ENCODE results near the gene ALKBH4. TPM values are rescaled to one million over a fixed set of nuclear protein-coding genes. Genes with fewer than 3 reads are reported as not detected.
A peak's percentile ranks its signal among the peaks of the same experiment; 100 is the strongest.

The ALKBH4 gene
- total and polyA plus RNA-seq, 8 donors: 1.2 to 27.4 (median 8.7) TPM

DNA sequence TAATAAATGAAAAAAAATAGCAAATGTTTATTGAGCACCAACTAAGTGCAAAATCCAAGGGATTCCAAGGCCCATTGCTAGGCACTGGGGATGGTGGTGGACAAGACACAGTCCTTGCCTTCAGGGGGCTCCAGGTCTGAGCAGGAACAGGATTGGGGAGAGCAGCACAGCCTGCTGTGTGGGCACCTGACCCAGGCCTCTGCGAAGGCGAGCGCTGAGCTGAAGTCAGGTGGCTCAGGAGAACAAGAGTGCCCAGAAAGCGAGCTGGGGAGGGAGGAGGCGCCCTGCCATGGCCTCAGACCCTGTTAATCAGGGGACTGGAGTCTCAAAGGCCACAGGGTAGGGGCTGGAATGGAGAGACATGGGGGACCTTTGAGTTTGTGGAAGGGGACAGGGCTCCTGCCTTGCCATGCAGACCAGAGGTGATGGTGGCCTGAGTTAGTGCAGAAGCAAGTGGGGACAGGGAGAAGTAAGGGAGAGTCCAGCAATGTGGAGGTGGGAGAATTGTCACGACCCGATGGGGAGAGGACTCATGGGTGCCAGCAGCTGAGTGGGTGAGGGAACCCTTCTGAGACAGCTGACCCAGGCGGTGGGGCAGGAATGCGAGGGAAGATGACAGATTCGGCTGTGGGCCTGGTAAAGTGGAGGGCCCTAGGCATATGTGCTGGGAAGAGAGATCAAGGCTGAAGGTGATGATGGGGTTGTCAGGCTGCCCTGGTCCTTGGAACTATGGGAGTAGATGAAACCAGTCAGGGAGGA, 35.3 kb downstream of the ALKBH4 start:
- Histone ChIP-seq H3K4me3 (no peak overlapping the region), H3K27me3 (no peaks in the 10 kb centered on the region), H3K27ac (peak overlapping the region in 2 of 5 donors; percentile 84 to 88), H3K9me3 (no peaks in the 10 kb centered on the region), H3K4me1 (peaks cover 9 to 64% (median 30%) of the 10 kb centered on the region in 4 donors), H3K36me3 (peaks cover 21 to 35% (median 31%) of the 10 kb centered on the region in 4 donors)
- no peak for DNase-seq
- TF ChIP-seq POLR2AphosphoS5 (IDR thresholded peaks at IDR 0.05): no peak
- TF ChIP-seq, protein P1, sequence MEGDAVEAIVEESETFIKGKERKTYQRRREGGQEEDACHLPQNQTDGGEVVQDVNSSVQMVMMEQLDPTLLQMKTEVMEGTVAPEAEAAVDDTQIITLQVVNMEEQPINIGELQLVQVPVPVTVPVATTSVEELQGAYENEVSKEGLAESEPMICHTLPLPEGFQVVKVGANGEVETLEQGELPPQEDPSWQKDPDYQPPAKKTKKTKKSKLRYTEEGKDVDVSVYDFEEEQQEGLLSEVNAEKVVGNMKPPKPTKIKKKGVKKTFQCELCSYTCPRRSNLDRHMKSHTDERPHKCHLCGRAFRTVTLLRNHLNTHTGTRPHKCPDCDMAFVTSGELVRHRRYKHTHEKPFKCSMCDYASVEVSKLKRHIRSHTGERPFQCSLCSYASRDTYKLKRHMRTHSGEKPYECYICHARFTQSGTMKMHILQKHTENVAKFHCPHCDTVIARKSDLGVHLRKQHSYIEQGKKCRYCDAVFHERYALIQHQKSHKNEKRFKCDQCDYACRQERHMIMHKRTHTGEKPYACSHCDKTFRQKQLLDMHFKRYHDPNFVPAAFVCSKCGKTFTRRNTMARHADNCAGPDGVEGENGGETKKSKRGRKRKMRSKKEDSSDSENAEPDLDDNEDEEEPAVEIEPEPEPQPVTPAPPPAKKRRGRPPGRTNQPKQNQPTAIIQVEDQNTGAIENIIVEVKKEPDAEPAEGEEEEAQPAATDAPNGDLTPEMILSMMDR (IDR thresholded peaks at IDR 0.05): no peak
- 91 to 96% (median 94%) methylated on average over 10 of the region's 10 CpGs for WGBS, 5 donors
- intact Hi-C loops (cut with DNase I; ENCODE audit: low total_unique reads): no loop called here

DNA sequence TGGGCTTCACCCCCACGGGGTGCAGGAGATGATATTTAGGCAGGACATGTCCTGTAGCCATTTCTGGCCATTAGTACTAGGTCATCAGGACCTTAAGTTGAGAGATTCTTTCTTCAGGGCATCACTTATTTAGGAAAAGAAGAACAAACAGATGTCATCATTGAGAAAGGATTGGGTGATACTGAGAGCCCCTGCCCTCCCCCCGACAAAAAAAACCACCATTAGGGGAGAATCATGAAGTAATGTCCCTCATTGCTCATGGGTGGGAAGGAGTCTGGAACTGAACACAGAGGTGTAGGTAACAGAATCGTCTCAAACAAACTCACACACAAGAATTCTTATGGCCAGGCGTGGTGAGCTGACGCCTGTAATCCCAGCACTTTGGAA, 37.7 kb downstream of the ALKBH4 start:
- no peaks in the 10 kb centered on the region for H3K27me3 ChIP-seq
- H3K36me3 ChIP-seq: peaks cover 21 to 57% (median 51%) of the 10 kb centered on the region in 4 donors
- DNase-seq: no peak
- 77 to 92% (median 89%) methylated on average over 5 of the region's 5 CpGs for WGBS, 5 donors
- no peaks in the 10 kb centered on the region for H3K9me3 ChIP-seq
- intact Hi-C loops (cut with DNase I; ENCODE audit: low total_unique reads): no loop called here
- peak overlapping the region; percentile 19 to 87 (median 69) for H3K27ac ChIP-seq
- TF ChIP-seq, protein P1 (IDR thresholded peaks at IDR 0.05): no peak
- TF ChIP-seq POLR2AphosphoS5 (IDR thresholded peaks at IDR 0.05) (no peak), EP300 (IDR thresholded peaks at IDR 0.05) (no peak)
- no peak overlapping the region for H3K4me3 ChIP-seq
- H3K4me1 ChIP-seq: peaks cover 0 to 44% (median 11%) of the 10 kb centered on the region in 4 donors

DNA sequence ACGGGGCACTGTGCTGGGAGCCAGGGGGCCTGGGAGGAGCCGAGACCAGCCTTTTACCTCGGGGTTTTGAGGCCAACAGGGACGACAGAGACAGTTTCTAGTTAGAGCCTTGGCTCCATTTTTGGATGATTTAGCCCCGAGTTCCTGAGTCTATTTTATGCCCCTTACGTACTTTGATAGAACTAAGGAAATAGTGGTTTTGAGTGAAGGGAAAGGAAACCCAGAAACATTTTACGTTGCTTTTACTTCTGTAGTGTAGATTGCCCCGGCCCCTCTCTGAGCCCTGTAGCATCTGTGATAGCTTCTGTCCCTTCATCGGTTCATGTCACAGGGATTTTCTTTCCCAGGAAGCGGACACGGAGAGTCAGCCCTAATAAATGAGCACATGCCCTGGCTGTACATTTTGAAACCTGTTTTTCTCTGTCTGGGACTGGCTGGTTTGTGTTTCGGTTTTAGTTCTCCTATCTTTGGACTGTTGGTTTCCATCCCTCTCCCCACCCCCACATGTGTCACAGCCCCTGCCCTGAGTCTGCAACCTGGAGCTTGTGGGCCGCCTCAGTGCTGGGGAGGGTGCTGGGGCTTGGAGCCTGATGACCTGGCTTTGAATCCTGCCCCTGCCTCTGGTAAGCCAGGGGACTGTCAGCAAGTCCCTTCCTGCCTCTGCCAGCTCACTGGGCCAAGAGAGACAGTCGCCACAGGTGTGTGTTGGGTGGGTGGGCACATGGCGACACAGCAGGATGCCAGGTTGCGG, 38.2 kb downstream of the ALKBH4 start:
- peak in 1 of 2 donors; percentile 58 for DNase-seq
- peaks cover 21 to 63% (median 57%) of the 10 kb centered on the region in 4 donors for H3K36me3 ChIP-seq
- H3K27ac ChIP-seq: peak overlapping the region; percentile 47 to 87 (median 69)
- no peaks in the 10 kb centered on the region for H3K9me3 ChIP-seq
- no peak for TF ChIP-seq EP300 (IDR thresholded peaks at IDR 0.05)
- TF ChIP-seq POLR2A (IDR thresholded peaks at IDR 0.05): no peak
- no peak for TF ChIP-seq POLR2AphosphoS5 (IDR thresholded peaks at IDR 0.05)
- TF ChIP-seq, protein P1 (IDR thresholded peaks at IDR 0.05): no peak
- peaks cover 0 to 41% (median 7%) of the 10 kb centered on the region in 4 donors for H3K4me1 ChIP-seq
- WGBS, 5 donors: 72 to 83% (median 79%) methylated on average over 16 of the region's 16 CpGs
- H3K27me3 ChIP-seq: no peaks in the 10 kb centered on the region
- intact Hi-C loops (cut with DNase I; ENCODE audit: low total_unique reads): no loop called here
- H3K4me3 ChIP-seq: peak overlapping the region in 2 of 4 donors; percentile 6 to 7

DNA sequence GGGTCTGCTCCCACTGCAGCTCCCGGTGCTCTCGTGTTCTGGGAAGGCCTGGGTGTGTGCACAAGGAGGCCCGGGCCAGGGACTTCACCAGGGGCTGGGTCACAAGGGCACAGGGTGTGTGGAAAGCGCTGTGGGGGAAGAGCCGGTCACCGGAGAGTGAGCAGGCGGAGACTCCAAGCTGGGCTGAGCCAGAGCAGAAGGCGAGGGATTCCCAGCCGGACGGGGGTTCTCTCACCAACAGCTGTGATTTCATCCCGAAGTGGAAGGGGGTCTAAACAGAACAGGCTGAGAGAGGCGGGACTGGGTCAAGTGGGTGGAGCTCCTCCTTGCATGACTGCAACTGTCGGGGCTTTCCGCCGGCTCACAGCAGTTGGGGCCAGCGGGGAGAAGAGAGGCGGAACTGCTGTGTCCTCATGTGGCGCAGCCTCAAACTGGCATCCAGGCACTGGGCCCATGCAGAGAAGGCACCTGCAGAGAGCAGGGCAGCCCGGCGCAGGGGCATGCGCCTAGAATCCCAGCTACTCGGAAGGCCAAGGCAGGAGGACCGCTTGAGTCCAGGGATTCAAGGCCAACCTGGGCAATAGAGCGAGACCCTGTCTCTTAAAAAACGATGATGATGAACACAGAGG, 38.9 kb downstream of the ALKBH4 start:
- 63 to 81% (median 69%) methylated on average over 22 to 25 of the region's 25 CpGs for WGBS, 5 donors

More for the DNA sequence above, 38.9 kb downstream of the ALKBH4 start:
- Histone ChIP-seq H3K36me3 (peaks cover 26 to 70% (median 64%) of the 10 kb centered on the region in 4 donors), H3K27me3 (no peaks in the 10 kb centered on the region), H3K4me1 (peaks cover 0 to 39% (median 3%) of the 10 kb centered on the region in 4 donors), H3K9me3 (no peaks in the 10 kb centered on the region), H3K4me3 (peak overlapping the region in 2 of 4 donors; percentile 6 to 7), H3K27ac (peak overlapping the region; percentile 47 to 87 (median 69))
- intact Hi-C loops (cut with DNase I; ENCODE audit: low total_unique reads): no loop called here
- peak; percentile 63 to 78 for DNase-seq
- TF ChIP-seq POLR2AphosphoS5 (IDR thresholded peaks at IDR 0.05): peak in 2 of 3 donors; percentile 17 to 39
- no peak for TF ChIP-seq POLR2A (IDR thresholded peaks at IDR 0.05)
